Skeletal muscle satellite cell (primary cell): ENCODE data around the gene KRT14. TPM values are rescaled to one million over a fixed set of nuclear protein-coding genes. Genes with fewer than 3 reads are reported as not detected.
"Not testable (repeated sequence)": the region's sequence is repeated elsewhere in the genome, so short reads cannot be mapped to it uniquely, and the experiment has no call there.

ENCODE experiments used
- H3K27me3 ChIP-seq: 2 replicates; pipeline ENCODE4 v1.7.0; 2013; ENCODE audit warnings: low read length; ENCODE audit not compliant: control insufficient read depth, insufficient read depth
- H3K36me3 ChIP-seq: 2 replicates; pipeline ENCODE4 v1.7.0; 2013; ENCODE audit warnings: mild to moderate bottlenecking, control low read depth, low read length; ENCODE audit not compliant: insufficient read depth
- H3K4me1 ChIP-seq: 2 replicates; pipeline ENCODE4 v1.7.0; 2013; ENCODE audit warnings: low read length; ENCODE audit not compliant: control insufficient read depth, insufficient read depth
- H3K4me2 ChIP-seq: 2 replicates; pipeline ENCODE4 v1.7.0; 2013; ENCODE audit warnings: mild to moderate bottlenecking, low read length
- H3K4me3 ChIP-seq: 2 replicates; pipeline ENCODE4 v1.7.0; 2013; ENCODE audit warnings: low read length
- H3K9ac ChIP-seq: 2 replicates; pipeline ENCODE4 v1.7.0; 2013; ENCODE audit warnings: mild to moderate bottlenecking, low read depth, low read length, moderate library complexity
- H3K9me3 ChIP-seq: replicated peaks from 2 replicates; pipeline ENCODE4 v1.7.0; 2013; ENCODE audit warnings: mild to moderate bottlenecking, control low read depth, low read length
- total RNA-seq: library from RNA; depleted of rRNA; stranded (reverse); fragments of >200 nt; gene quantifications from 2 replicates; pipeline ENCODE4 v1.2.3, GENCODE V29; 2012; rRNA removed

KRT14 gene
- total RNA-seq: not detected in 2 replicates

DNA sequence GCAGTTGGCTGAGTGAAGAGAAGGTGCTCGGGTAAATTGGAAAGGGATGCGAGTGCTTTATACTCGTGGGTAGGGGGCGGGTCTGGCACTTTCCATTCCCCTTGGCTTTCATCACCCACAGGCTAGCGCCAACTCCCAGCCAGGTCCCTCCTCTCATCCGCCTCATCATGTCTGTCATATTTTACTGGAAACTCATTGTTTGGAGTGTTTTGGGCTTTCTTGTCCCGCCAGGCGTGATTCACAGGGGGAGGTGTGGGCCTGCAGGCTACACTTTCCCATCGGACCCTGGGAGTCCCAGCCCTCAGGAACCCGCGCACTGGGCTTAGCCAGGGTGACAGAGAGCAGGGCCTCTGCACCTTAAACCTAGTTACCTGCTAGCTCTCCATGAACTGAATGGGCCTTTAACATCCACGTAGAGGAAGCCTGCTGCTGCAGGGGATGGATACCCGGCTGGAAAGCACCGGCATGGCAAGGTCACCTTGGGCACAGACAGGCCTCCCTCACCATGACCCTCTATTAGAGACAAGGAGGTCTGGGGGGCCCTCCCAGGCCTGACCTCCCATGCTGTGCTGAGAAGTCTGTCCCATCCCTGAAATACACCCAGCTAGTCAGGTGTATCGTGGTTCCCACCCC is at the start of gene KRT14:
TSS of gene KRT14 (minus strand) at position 33 of the 633 bp plus-strand sequence. CDS start 61 bp downstream, outside the sequence.
- H3K27me3 ChIP-seq: peaks cover 49% of the 10 kb centered on the region
- no peak within 1 kb of the TSS for H3K9ac ChIP-seq
- no peak within 1 kb of the TSS for H3K4me3 ChIP-seq
- H3K4me1 ChIP-seq: no peaks in the 10 kb centered on the region
- no peaks in the 10 kb centered on the region for H3K36me3 ChIP-seq
- no peaks in the 10 kb centered on the region for H3K9me3 ChIP-seq
- no peak within 1 kb of the TSS for H3K4me2 ChIP-seq

DNA sequence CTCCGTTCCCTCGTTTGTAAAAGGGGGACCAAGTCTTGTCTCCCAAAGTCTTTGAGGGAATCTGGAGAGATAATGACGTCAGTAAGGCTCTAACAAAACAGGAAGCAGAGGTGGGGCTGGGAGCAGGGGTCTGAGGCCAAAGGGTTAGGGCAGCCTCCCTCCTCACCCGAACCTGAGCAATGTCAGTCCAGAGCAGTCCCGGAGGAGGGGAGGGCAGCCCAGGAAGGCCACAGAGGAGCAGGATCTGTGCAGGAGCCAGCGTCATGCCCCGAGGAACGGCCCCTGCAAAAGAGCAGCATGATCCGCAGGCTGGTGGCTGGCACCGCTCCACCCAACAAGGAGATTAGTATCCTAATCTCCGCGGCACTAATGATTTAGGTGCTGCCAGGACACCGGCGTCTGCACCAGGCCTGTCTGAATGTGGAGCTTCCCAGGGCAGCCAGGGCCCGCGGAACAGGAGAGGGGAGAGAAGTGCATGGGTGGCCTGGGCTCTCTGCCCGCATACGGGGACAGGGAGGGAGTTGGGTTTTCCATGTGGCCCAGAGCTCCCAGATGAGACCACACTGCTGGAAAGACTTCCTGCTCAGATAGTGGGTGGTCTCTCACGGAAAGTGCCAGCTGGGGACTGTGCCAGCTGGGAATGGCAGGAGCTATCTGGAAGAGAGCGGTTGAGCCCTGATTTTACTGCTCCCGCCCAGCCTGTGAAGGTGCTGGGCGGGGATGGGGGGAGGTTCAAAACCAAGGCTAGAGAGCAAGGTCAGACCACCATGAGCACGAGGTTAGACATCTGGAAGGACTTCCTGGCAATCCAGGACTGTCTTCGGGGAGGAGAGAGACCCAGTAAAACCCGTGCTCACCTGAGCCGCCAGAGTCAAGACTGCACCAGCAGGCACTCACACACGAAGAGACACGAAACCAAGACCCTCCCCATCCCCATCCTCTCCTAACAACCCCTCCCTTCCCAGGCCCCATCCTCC is 48.7 kb upstream of the KRT14 start:
- Histone ChIP-seq H3K4me3 (no peak overlapping the region), H3K4me2 (peak overlapping the region; percentile 51), H3K4me1 (peaks cover 9% of the 10 kb centered on the region), H3K9me3 (no peaks in the 10 kb centered on the region), H3K36me3 (no peaks in the 10 kb centered on the region), H3K9ac (no peak overlapping the region), H3K27me3 (peaks cover 3% of the 10 kb centered on the region)

DNA sequence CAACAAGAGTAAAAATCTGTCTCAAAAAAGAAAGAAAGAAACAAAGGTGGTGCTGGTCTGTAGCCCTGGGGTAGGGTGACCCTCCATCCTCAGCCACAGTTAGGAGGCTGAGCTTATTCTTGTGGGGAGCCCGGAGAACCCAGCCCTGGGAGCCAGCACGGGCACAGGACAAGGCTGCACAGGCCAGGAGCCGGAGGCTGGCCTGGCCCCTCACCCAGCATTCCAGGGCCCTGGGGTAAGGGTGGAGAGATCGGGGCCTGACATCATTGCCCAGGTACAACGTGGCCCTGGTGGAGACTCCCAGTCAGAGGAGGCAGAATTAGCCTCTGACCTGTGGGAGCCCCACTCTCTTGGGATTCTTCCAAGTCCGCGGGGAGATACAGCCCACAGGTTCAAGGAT is 47.9 kb upstream of the KRT14 start:
- no peaks in the 10 kb centered on the region for H3K9me3 ChIP-seq
- no peak overlapping the region for H3K4me3 ChIP-seq
- H3K27me3 ChIP-seq: peaks cover 3% of the 10 kb centered on the region
- H3K9ac ChIP-seq: no peak overlapping the region
- no peaks in the 10 kb centered on the region for H3K36me3 ChIP-seq
- peak overlapping the region; percentile 51 for H3K4me2 ChIP-seq
- H3K4me1 ChIP-seq: peaks cover 9% of the 10 kb centered on the region

DNA sequence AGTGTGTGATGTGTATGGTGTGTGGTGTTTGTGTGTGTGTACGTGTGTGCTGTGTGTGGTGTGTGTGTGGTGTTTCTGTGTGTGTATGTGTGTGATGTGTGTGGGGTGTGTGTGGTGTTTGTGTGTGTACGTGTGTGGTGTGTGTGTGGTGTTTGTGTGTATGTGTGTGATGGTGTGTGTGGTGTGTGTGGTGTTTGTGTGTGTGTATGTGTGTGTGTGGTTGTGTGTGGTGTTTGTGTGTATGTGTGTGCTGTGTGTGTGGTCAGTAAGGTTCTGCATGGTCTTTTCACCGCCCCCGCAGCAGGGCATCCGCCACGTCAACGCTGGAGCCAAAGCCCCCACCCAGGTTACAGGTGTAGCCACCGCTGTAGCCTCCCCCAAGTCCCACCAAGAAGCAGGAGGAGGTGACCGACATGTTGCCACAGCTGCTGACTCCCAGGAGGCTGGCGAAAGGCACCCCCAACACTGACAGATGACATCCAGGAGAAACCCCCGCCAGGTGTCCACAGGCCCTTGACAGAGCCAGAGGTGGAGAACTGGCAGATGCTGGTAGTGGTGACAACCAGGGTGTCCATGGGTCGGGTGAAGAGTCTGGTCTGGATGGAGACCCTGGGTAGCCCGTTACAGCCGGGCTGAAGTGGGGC is 47.0 kb upstream of the KRT14 start:
- Histone ChIP-seq H3K36me3 (no peaks in the 10 kb centered on the region), H3K27me3 (peaks cover 3% of the 10 kb centered on the region), H3K4me1 (peaks cover 9% of the 10 kb centered on the region), H3K9me3 (no peaks in the 10 kb centered on the region), H3K4me3 (no peak overlapping the region), H3K9ac (no peak overlapping the region), H3K4me2 (no peak overlapping the region)

DNA sequence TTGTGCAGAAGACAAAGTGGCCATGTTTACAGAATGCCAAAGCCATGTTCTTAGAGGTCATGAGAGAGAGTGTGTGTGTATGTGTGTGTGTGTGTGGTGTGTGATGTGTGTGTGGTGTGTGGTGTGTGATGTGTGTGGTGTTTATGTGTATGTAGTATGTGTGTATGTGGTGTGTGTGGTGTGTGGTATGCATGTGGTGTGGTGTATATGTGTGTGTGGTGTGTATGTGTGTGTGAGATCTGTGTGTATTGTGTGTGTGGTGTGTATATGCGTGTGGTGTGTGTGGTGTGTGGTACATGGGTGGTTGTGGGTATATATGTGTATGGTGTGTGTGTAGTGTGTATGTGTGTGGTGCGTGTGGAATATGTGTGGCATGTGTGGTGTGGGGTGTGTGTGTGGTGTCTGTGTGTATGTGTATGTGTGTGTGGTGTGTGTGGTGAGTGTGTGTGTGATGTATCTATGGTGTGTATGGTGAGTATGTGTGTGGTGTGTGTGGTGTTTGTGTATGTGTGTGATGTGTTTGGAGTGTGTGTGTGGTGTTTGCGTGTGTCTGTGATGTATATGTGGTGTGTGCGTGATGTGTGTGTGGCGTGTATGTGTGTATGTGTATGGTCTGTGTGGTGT is 45.9 kb upstream of the KRT14 start:
- Histone ChIP-seq H3K27me3 (peaks cover 7% of the 10 kb centered on the region), H3K36me3 (no peaks in the 10 kb centered on the region), H3K9me3 (no peaks in the 10 kb centered on the region), H3K9ac (no peak overlapping the region), H3K4me1 (peaks cover 9% of the 10 kb centered on the region), H3K4me3 (no peak overlapping the region), H3K4me2 (no peak overlapping the region)

DNA sequence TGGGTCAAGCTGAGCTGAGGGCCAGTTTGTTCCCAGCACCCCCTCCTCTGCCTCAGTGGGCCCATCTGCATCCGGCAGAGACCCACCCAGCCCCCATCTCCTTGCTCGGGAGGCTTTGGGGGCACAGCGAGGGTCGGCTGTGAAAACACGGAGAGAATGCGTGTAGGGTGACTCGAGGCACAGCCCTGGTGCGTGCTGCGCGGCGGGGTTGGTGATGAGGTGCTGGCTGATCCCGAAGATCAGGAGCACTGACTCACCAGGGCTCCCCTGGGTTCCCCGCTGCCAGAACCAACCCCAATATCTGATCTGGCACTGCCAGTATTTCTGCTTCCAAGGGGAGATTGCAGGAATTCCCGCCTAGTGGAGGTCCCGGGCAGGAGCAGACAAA is 45.2 kb upstream of the KRT14 start:
- H3K27me3 ChIP-seq: peaks cover 5% of the 10 kb centered on the region
- H3K9ac ChIP-seq: no peak overlapping the region
- peaks cover 9% of the 10 kb centered on the region for H3K4me1 ChIP-seq
- no peaks in the 10 kb centered on the region for H3K9me3 ChIP-seq
- H3K4me2 ChIP-seq: no peak overlapping the region
- H3K36me3 ChIP-seq: no peaks in the 10 kb centered on the region
- no peak overlapping the region for H3K4me3 ChIP-seq

DNA sequence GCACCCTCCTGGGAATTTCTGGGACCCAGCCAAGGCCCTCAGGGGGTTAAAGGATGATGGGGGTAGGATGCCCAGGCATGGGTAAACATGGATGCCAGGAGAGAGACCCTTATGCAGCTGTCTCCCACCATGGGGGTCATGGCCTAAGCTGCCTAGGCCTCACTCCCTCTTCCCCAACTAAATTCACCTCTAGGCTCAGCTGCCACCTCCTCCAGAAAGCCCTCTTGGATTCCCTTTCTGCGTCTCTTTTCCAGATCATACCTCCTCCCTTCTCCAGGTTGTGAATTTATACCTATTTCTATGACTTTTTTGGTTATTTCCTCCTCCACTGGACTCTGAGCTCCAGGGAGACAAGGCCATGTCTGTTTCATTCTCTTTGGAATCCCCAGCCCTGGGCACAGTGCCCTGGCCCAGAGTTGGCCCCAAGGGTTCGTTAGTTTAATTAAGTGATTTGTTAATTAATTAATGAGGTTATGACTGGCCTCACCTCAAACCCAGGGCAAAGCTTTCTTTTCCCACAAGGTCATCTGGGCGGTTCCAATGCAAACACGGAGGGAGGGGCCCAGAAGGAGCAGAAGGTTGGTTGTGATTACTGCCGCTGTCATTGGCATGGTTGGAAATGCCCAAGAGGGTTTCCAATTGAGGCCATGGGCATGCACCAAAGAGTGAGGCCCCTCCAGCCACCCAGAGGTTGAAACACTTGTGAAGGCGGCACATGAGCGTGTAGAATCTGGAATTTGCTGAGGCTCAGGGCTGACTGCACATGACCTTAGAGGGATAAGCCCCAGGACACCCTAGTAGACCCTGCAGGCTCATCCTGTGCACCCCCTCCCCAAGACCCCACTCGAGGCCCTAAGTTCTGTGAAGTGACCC is 44.6 kb upstream of the KRT14 start:
- peaks cover 4% of the 10 kb centered on the region for H3K27me3 ChIP-seq
- no peaks in the 10 kb centered on the region for H3K36me3 ChIP-seq
- no peaks in the 10 kb centered on the region for H3K9me3 ChIP-seq
- peaks cover 9% of the 10 kb centered on the region for H3K4me1 ChIP-seq
- no peak overlapping the region for H3K4me3 ChIP-seq
- H3K9ac ChIP-seq: no peak overlapping the region
- H3K4me2 ChIP-seq: no peak overlapping the region

DNA sequence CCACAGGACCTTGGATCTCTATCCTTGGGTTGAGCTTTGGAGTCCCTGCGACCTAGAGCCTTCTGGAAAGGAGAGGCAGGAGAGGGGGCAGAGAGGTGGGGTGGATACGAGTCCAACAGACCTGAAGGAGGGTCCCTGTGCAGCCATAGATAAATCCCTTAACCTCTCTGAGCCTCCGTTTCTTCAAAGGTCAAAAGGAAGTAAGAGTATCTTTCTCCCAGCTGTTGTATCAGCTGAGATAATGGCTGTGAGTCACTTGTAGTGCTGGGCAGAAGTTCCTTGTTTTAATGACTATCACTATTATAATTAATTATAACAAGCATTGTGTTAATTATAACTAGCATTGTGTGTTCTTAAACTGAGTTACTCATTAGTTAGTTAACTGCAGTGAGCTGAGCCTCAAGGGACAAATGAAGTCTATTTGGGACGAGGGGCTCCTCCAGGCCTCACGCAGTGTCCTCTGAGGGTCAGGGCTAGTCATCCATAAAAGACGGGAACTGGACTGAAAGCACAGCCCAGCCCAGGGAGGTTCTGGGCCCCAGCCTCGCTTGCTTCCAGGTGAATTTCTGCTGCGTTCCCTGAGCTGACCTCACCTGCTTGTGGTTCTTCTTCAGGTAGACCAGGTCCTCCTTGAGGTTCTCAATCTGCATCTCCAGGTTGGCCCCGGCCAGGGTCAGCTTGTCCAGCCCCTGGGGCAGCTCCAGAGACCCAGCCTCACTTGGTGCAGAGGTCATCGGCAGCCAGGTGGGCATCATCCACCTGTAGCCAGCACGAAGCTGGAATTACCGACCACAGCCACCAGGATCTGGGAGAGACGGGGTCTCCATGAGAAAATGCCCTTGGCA is 43.4 kb upstream of the KRT14 start:
- peaks cover 4% of the 10 kb centered on the region for H3K27me3 ChIP-seq
- H3K9ac ChIP-seq: no peak overlapping the region
- H3K36me3 ChIP-seq: no peaks in the 10 kb centered on the region
- H3K9me3 ChIP-seq: no peaks in the 10 kb centered on the region
- H3K4me2 ChIP-seq: no peak overlapping the region
- H3K4me3 ChIP-seq: no peak overlapping the region
- peaks cover 4% of the 10 kb centered on the region for H3K4me1 ChIP-seq

DNA sequence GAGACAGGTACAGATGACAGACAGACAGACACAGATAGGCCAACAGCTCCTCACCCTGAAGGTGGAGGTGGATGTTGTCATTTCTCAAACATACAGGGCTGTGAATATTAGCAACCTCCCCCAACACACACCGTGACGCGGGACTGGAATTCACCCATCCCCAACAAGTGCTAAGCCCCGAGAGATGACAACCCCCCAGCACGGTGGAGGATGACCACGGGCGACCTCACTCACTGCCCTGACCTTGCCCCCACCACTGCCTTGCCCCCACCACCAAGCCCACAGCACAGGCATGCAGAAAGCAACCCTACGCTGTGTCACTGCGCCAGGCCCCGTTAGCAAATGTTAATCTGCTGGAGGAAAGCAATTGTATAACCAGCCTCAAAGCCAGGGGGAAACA is 42.6 kb upstream of the KRT14 start:
- Histone ChIP-seq H3K27me3 (peaks cover 4% of the 10 kb centered on the region), H3K4me2 (no peak overlapping the region), H3K4me1 (no peaks in the 10 kb centered on the region), H3K4me3 (no peak overlapping the region), H3K9ac (no peak overlapping the region), H3K36me3 (no peaks in the 10 kb centered on the region), H3K9me3 (no peaks in the 10 kb centered on the region)

DNA sequence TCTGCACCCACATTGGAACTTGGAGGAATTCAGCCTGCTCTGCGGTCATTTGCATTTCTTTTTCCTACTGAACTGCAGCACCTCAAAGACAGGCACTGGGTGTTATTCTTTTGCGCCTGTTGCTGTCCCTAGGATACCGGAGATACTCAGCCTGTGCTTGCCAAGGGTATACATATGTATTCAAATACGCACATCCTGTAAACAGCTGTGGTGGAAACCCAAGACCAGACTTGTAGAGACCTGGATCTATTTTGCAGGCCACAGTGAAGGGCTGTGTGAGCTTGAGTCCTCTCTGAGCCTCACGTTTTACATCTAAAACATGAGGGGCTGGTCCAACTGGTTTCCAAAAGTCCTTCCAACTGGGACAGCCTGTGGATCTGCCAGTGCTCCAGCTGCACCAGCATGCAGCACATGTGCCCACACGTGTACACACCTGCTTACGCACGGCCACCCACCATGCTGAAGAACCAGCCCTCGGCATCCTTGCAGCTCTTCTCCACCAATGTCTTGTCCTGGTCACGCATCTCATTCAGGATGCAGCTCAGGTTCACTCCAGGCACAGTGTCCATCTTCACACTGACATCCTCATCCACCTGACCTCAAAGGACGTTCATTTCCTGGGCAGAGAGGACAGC is 42.0 kb upstream of the KRT14 start:
- not testable (repeated sequence) for H3K27me3 ChIP-seq, H3K4me3 ChIP-seq, H3K9ac ChIP-seq, H3K36me3 ChIP-seq, H3K9me3 ChIP-seq, H3K4me1 ChIP-seq, H3K4me2 ChIP-seq
